Muscle of arm (tissue), 12 donors: ENCODE data around the gene PRMT9. TPM values are rescaled to one million over a fixed set of nuclear protein-coding genes. Genes with fewer than 3 reads are reported as not detected.

Source experiments
- DNase-seq: peaks from one replicate; pipeline ENCODE4 v3.0.0-alpha.2; 2013
- polyA plus RNA-seq, 12 donors: library from polyadenylated mRNA; unstranded; fragments of 120-200 nt; gene quantifications; one replicate each; pipeline ENCODE4 v1.2.1, GENCODE V29; 2013; ENCODE audit not compliant: insufficient read length in 12 of 12

Gene PRMT9
- polyA plus RNA-seq, 12 donors = 8.5 to 14.7 (median 11.8) TPM; not detected in 1

GRCh38 chr4:147683188-147683591 is 773 bp downstream of the PRMT9 start:
- peak; percentile 46 for DNase-seq

GRCh38 chr4:147682755-147683154 is 1.2 kb downstream of the PRMT9 start:
- DNase-seq = no peak

GRCh38 chr4:147678796-147679549 is 5.0 kb downstream of the PRMT9 start:
- no peak for DNase-seq

- no peak for DNase-seq
Observed at GRCh38 chr4:147678106-147678505, 5.9 kb downstream of the PRMT9 start.

GRCh38 chr4:147674496-147674895 is 9.5 kb downstream of the PRMT9 start:
- no peak for DNase-seq

- no peak for DNase-seq
Observed at GRCh38 chr4:147674073-147674472, 9.9 kb downstream of the PRMT9 start.

GRCh38 chr4:147658501-147658900 is 25.5 kb downstream of the PRMT9 start:
- DNase-seq = no peak

- no peak for DNase-seq
Observed at GRCh38 chr4:147655639-147656038, 28.3 kb downstream of the PRMT9 start.

GRCh38 chr4:147651563-147651962 is 32.4 kb downstream of the PRMT9 start:
- DNase-seq = no peak

GRCh38 chr4:147648656-147649055 is 35.3 kb downstream of the PRMT9 start:
- DNase-seq = no peak

- DNase-seq = no peak
Observed at GRCh38 chr4:147645099-147645498, 38.9 kb downstream of the PRMT9 start.

- no peak for DNase-seq
Observed at GRCh38 chr4:147644471-147644870, 39.5 kb downstream of the PRMT9 start.

- no peak for DNase-seq
Observed at GRCh38 chr4:147643616-147644015, 40.3 kb downstream of the PRMT9 start.

- no peak for DNase-seq
Observed at GRCh38 chr4:147640331-147640730, 43.6 kb downstream of the PRMT9 start.

GRCh38 chr4:147639388-147639787 is 44.6 kb downstream of the PRMT9 start:
- DNase-seq = peak; percentile 14

- no peak for DNase-seq
Observed at GRCh38 chr4:147638942-147639341, 45.0 kb downstream of the PRMT9 start.

- DNase-seq = no peak
Observed at GRCh38 chr4:147638365-147638764, 45.6 kb downstream of the PRMT9 start.

GRCh38 chr4:147635348-147635747 is 48.6 kb downstream of the PRMT9 start:
- no peak for DNase-seq

GRCh38 chr4:147633643-147634042 is 50.3 kb downstream of the PRMT9 start:
- DNase-seq = no peak

GRCh38 chr4:147633113-147633512 is 50.9 kb downstream of the PRMT9 start:
- no peak for DNase-seq

GRCh38 chr4:147629783-147630730 is 53.9 kb downstream of the PRMT9 start:
- no peak for DNase-seq

- DNase-seq = no peak
Observed at GRCh38 chr4:147628415-147628814, 55.5 kb downstream of the PRMT9 start.

- DNase-seq = no peak
Observed at GRCh38 chr4:147626903-147627302, 57.1 kb downstream of the PRMT9 start.
